Right hindlimb (tissue), 1 donor: Measurements from ENCODE around the gene EME2.

Experiments
- DNase-seq: peaks from one replicate; pipeline ENCODE4 v3.0.0-alpha.2; 2018

The EME2 gene

DNA sequence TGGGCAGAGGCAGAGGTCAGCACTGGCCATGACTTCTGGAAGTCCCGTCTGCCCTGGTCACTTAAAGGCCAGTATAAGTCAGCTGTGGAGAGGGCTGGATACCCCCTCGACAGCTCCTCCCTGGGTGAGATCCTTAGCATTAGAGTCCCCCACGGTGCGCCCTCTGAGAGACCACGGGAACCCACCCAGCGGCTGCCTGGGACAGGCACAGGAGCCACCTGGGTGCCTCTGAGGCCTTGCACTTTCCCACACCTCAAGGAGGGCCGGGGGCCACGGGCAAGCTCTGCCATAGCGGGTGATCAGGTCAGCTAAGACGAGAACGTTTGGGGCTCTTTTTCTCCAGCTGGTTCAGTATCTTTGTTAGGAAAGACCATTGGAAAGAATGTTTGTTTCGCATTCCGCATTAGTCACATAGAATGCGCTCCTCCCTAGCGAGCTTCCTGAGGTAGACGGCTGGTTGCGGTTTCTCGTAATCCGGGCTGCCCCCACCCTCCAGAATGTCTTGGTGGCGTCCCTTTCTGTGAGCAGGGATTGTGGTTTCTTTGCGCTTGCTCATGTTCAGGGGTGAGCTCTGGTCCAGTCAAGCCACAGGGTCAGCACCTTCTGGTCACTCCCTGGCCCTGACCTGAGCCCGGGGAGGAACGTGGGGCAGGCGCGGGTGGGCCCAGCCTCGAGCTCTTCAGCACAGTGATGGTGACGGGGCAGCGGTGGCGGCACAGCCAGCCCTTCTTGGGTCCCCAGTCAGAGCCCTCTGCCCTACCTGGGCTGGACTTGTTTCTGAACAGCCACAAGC, 26.5 kb upstream of the EME2 start:
- no peak for DNase-seq

- DNase-seq = no peak
Measured at GRCh38 chr16:1746693-1747195, 25.9 kb upstream of the EME2 start.

- no peak for DNase-seq
Measured at GRCh38 chr16:1747934-1748333, 24.7 kb upstream of the EME2 start.

DNA sequence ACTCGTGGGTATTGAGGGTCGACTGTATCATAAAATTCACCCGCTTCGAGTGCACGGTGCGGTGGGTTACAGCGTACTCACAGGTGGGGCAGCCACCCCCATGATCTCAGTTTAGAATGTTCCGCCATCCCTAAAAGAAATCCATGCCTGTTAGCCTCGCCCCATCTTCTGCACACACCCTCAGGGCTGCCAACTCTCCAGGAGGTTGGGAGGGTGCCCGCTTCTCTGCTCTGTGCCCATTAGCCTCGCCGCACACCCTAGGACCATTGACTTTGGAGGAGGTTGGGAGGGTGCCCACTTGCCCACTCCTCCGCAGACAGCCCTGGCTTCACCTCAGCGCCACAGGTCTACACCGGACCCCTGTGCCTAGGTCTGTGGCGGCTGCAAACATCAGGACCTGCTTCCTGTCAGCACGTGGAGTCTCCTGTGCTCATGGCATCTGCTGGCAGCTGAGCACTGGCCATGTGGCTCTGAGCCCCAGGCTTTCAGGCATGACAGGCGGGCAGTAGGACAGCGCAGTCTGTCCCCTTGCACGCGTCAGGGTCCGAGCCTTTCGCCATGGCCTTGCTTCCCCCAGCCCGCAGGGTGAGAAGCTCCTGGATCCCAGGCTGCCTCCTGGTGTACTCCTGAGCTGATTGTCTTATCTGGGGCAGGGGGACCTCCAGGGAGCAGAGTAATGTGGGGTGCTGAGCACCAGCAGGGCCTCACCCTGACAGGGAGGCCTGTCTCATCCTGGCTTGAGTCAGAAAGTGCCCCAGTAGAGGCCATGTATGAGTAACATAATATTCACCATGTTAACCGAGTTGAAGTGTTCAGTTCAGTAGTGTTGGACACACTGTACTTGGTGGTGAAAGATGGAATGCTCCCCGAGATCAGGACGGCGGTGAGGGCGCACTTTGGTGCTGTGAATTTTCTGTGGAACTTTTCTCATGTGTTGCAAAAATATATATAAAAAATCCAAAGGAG, 23.2 kb upstream of the EME2 start:
- DNase-seq = no peak

- DNase-seq = no peak
Measured at GRCh38 chr16:1751946-1752345, 20.7 kb upstream of the EME2 start.

GRCh38 chr16:1752853-1753252, 19.8 kb upstream of the EME2 start:
- no peak for DNase-seq

DNA sequence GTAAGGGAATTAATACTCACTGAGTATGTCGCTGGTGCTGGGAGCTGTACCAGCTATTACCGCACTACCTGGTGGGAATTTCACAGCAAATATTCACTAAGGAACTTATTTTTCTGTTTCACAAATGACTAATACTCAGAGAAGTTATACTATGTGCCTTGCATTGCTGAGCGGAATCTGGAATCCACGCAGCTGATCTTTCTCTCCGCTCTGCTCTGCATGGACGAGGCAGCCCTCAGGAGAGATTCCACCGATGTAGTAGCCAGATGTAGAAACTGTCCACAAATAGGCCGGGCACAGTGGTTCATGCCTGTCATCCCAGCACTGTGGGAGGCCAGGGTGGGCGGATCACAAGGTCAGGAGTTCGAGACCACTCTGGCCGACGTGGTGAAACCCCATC, 18.4 kb upstream of the EME2 start:
- DNase-seq = no peak

GRCh38 chr16:1757714-1758461, 14.7 kb upstream of the EME2 start:
- DNase-seq = no peak

DNA sequence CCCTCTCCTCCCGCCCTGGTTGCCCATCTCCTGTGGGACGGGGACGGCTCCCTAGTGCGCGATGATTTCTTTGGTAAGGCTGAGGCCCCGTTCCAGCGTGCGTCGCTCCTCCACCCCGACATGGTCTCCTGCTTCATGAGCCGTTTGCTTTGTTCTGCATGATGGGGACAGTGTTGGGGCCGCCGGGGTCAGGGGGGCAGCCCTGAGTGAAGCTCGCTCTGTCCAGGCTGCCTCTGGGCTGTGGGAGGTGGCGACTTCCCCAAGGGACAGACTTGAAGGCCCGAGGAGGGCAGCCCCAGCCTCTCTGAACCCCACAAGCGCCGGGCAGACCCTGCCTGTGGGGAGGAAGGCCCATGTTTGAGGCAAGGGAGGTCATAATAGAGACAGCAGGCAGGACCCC, 13.7 kb upstream of the EME2 start:
- DNase-seq = no peak

DNA sequence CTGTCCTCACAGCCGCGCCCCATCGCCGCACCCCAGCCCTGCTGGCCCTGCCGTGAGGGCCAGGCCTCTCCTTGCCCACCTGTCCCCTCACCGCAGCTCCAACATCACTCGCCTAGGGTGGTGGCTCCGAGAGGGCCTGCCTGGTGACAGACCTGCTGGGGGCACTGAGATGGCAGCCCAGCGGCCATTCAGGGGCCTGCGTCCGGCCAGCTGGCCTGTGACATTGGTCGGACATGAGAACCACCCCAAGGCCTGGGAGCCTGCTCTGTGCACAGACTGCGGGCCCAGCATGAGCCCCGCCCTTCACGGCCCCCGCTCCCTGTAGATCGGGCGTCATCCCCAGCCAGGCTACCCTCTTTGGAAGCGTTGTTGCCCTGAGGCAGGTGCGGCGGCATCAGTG, 13.1 kb upstream of the EME2 start:
- no peak for DNase-seq

GRCh38 chr16:1760911-1761310, 11.7 kb upstream of the EME2 start:
- peak; percentile 12 for DNase-seq

- peak; percentile 11 for DNase-seq
Measured at GRCh38 chr16:1761751-1762150, 10.9 kb upstream of the EME2 start.

- peak; percentile 21 for DNase-seq
Measured at GRCh38 chr16:1762196-1762878, 10.3 kb upstream of the EME2 start.

GRCh38 chr16:1762879-1763520, 9.6 kb upstream of the EME2 start:
- no peak for DNase-seq

DNA sequence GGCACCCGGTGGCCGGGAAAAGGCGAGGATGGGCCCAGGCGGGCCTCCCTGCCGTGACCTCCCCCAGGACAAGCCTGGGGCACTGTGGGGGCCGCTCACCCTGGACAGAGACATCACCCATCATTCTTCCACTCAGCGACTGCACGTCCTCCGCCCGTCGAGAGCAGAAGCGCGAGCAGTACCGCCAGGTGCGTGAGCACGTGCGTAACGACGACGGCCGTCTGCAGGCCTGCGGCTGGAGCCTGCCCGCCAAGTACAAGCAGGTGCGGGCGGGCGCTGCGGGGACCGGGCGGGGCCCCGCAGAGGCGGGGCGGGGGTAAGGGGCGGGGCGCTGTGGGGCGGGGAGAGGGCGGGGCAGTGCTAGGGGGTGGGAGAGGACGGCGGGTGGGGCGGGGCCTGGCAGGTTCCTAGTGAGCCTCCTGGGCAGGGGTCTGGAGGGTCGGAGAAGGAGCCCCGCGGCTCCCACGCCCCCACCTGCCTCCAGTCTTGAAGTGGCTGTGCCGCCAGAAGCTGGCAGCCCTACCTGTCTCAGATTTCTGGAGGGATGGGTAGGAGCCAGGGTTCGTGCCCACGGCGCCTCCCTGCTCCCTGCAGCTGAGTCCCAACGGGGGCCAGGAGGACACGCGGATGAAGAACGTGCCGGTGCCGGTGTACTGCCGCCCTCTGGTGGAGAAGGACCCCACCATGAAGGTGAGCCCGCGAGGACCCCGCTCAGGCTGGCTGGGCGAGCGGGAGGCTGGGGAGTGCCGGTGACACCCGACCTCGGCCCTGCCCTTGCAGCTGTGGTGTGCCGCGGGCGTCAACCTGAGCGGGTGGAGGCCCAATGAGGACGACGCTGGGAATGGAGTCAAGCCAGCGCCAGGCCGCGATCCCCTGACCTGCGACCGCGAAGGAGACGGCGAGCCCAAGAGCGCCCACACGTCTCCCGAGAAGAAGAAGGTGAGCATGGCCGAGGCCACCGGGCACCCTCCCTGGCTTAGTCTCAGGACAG, 8.8 kb upstream of the EME2 start:
- DNase-seq = no peak

DNA sequence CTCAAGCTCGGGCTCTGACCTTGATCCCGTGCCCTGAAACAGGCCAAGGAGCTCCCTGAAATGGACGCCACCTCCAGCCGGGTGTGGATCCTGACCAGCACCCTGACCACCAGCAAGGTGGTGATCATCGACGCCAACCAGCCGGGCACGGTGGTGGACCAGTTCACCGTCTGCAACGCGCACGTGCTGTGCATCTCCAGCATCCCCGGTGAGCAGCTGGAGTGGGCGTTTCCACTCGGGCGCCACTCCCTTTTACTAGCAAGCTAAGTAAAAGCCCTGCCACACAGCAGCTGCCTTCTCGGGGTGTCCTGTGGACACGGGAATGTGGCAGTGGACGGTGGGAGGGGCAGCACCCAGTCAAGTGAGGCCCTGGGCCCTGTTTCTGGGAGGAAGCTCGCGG, 7.6 kb upstream of the EME2 start:
- DNase-seq = peak; percentile 23

- no peak for DNase-seq
Measured at GRCh38 chr16:1765826-1766225, 6.8 kb upstream of the EME2 start.

DNA sequence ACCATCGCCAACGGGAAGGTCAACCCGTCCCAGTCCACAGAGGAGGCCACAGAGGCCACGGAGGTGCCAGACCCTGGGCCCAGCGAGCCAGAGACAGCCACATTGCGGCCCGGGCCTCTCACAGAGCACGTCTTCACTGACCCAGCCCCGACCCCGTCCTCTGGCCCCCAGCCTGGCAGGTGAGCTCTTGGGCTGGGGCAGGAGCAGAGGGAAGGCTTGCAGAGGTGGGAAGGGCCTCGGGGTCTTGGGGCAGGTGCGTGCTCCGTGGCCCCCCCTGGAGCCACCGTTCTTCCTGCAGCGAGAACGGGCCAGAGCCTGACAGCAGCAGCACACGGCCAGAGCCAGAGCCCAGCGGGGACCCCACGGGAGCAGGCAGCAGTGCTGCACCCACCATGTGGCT, 6.4 kb upstream of the EME2 start:
- DNase-seq = no peak

GRCh38 chr16:1766701-1767100, 5.9 kb upstream of the EME2 start:
- DNase-seq = no peak

DNA sequence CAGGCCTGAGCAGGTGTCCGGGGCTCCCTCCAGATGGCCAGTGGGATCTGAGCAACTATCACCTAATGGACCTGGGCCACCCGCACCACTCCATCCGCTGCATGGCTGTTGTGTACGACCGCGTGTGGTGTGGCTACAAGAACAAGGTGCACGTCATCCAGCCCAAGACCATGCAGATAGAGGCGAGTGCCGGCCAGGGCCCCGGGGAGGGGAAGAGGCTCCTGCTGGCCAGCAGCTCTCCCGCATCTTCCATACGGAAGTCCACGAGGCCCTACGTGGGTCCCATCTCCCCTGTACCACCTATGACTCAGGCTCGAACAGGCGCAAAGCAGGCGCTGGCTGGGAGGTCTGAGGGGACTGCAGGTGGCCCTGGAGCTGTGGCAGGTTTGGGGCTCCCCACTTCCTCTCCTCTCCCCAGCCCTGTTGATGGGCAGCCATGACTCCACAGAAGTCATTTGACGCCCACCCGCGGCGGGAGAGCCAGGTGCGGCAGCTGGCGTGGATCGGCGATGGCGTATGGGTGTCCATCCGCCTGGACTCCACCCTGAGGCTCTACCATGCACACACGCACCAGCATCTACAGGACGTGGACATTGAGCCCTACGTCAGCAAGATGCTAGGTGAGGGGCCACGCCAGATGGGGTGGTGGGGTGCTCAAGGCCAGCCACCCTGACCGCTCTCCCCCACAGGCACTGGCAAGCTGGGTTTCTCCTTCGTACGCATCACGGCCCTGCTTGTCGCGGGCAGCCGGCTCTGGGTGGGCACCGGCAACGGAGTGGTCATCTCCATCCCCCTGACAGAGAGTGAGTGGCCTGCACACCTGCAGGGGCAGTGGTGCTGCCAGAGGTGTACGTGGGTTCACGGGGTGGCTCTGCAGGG, 5.3 kb upstream of the EME2 start:
- DNase-seq = no peak
